Superior temporal gyrus (tissue), 1 donor: ENCODE results near the gene TMEM229B.
A peak's percentile ranks its signal among the peaks of the same experiment; 100 is the strongest.
"Not testable (repeated sequence)": the region's sequence is repeated elsewhere in the genome, so short reads cannot be mapped to it uniquely, and the experiment has no call there.

Experiments used
- DNase-seq: peaks from one replicate; pipeline ENCODE4 v3.0.0-alpha.2; 2016; ENCODE audit errors: extremely low spot score

Gene TMEM229B

DNA sequence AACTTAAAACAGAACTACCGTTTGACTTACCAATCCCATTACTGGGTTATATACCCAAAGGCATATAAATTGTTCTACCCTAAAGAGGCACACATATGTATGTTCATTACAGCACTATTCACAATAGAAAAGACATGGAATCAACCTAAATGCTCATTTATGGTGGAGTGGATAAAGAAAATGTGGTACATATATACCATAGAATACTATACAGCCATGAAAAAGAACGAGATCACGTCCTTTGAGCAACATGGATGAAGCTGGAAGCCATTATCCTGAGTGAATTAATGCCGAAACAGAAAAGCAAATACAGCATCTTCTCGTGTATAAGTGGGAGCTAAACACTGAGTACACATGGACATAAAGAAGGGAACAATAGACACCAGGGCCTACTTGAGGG is 31.8 kb downstream of the TMEM229B start:
- DNase-seq = no peak

- DNase-seq = no peak
Observed at GRCh38 chr14:67453575-67454300, 34.8 kb downstream of the TMEM229B start.

GRCh38 chr14:67451667-67452066 is 36.9 kb downstream of the TMEM229B start:
- not testable (repeated sequence) for DNase-seq

- DNase-seq = no peak
Observed at GRCh38 chr14:67449096-67449495, 39.4 kb downstream of the TMEM229B start.

DNA sequence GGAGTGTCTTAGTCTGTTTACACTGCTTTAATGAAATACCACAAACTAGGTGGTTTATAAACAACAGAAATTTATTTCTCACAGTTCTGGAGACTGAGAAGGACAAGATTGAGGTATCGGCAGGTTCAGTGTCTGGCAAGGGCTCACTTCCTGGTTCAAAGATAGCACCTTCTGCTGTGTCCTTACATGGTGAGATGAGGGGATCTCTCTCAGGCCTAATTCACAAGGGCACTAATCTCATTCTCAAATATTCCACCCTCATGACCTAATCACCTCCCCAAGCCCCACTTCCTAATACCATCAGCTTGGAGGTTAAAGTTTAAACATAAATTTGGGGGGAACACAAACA is 41.5 kb downstream of the TMEM229B start:
- DNase-seq = no peak

GRCh38 chr14:67446371-67447032 is 42.0 kb downstream of the TMEM229B start:
- peak; percentile 29 for DNase-seq

DNA sequence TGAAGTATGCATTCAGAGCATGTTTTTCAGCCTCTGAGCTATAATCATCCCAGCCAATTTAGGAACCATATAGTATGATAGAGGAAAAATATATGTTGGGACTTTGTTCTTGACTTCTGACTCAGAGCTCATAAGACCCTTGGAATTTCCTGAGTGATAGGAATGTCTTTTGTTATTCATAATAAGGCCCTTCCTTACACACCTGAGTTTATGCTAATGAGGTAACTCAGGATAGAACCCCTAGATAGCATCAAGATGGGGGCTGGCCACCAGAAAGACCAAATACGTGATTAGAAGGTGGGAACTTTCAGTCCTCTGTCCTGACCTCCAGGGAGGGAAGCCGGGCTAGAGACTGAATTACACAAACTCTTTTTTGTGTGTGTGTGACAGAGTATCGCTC is 44.1 kb downstream of the TMEM229B start:
- no peak for DNase-seq

DNA sequence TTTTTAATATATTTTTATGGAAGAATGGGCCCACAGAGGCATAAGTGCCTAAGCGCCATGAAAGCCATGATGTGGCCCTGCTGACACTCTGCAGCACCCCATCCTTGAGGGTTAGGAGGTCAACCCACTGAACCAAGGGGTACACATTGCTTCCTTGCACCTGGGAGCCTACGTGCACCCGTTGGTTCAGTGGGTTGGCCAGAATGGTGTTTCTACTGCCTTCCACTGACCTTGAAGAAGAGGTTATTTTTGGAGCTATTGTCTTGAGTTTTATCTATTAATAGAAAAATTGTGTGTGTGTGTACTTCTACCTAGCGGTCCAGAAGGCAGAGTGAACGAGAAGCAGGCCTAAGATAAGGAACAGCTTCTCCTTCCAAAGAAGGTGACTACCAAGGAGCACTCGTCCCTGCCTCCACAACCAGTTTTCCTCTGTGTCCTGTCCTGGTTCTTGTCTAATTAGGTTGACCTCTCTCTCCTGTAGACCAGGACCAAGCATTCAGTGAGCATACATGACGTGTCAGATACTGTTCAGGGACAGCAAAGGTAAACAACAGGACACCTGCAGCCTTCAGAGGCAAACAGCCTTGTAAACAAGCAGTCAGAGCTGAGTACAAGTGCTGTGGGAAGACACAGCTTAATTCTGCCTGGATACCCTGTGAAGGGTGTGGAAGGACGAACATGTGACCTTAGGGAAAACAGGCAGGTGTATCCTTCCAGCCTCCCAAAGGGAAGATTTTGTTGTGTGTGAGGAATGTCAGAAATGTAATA is 46.2 kb downstream of the TMEM229B start:
- DNase-seq = no peak

GRCh38 chr14:67441672-67442071 is 46.8 kb downstream of the TMEM229B start:
- no peak for DNase-seq

DNA sequence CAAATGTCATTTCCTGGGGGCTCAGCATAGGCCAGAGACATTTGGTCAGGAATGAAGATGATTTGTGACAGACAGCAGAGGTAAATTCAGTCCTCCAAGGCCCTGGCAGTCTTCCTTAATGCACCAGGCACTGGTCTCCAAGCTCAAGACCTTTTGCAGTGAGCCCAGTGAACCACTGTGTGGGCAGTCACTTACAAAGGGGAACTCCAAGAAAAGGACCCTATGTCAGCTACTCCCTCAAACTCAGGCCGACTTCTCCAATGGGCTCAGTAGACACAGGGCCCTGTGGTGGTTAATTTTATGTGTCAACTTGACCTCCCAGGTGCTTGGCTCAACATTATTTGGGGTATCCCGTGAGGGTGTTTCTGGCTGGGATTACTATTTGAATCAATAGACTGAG is 47.3 kb downstream of the TMEM229B start:
- DNase-seq = no peak

DNA sequence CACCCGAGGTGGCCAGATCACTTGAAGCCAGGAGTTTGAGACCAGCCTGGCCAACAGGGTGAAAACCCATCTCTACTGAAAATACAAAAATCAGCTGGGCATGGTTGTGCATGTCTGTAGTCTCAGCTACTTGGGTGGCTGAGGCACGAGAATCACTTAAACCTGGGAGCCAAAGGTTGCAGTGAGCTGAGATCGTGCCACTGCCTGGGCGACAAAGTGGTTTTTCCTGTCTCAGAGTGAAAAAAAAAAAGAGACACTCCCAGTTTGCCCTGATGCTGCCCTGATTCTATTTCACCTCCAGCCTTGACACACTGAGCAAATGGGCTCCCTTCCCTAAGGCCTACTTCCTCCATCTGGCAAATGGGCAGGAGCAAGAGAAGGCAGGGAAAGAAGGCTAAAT is 48.0 kb downstream of the TMEM229B start:
- DNase-seq = no peak

GRCh38 chr14:67438969-67439368 is 49.6 kb downstream of the TMEM229B start:
- DNase-seq = no peak

GRCh38 chr14:67436006-67436866 is 52.3 kb downstream of the TMEM229B start:
- DNase-seq = peak; percentile 16

DNA sequence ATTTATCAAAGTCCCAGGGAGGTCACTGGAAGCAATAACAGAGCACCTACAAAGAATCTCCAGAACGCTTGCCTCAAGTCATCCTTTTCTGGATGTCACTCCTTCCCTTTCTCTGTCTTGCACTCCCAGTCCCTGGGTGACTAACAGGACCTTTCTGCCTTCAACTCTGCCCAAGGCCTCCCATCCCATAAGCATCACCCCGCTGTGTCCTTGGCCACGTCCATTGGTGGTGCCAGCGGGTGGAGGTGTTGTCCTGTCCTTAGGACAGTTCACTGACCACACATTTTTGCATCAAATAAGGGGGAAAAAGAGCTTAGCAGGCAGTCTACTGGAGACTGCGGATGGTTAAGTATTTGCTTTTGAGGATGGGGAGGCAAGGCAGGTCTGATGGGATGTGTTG is 52.9 kb downstream of the TMEM229B start:
- no peak for DNase-seq

DNA sequence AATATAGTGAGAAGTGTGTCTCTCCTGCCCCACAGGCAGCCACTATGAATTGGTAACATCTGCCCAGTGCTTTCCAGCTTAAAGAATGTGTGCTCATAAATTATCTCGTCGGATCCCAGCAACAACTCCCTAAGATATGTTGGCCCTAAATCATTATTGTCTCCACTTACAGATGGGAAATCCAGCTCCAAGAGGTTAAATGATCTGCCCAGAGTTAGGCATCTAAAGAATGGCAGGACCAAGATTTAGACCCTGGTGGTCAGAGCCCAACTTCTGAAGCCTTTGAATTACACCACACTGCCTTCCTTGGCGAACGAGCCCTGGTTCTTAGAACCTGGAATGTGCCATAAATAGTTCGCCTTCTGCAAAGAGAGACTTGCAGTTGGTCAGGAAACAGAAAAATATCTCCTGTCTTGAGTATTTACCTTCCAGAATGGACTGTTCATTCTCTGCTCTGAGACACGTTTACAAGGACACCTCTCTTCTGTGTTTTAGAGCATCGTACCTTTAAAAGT is 56.4 kb downstream of the TMEM229B start:
- DNase-seq = no peak

DNA sequence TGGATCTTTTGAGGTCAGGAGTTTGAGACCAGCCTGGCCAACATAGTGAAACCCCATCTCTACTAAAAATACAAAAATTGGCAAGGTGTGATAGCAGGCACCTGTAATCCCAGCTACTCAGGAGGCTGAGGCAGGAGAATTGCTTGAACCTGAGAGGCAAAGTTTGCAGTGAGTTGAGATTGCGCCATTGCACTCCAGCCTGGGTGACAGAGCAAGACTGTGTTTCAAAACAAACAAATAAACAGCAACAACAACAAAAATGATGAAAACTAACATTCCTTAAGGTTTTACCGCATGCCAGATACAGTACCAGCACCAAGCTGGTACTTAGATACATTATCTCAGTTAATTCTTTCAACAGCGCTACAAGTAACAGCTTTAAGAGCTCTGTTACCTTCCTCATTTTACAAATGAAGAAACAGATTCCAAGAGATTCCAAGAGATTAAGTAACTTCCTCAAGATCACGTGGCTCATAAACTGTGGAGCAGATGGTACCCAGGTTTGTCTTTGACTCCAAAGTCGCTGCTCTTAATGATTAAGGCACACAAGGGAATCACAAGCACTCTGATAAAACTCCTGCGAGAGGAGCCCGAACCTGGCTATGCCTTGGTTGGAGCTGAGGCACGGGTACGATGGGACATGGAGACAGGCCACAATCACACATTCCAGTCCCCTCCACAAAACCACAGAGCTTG is 58.9 kb downstream of the TMEM229B start:
- DNase-seq = no peak

GRCh38 chr14:67428501-67429031 is 60.0 kb downstream of the TMEM229B start:
- DNase-seq = no peak

DNA sequence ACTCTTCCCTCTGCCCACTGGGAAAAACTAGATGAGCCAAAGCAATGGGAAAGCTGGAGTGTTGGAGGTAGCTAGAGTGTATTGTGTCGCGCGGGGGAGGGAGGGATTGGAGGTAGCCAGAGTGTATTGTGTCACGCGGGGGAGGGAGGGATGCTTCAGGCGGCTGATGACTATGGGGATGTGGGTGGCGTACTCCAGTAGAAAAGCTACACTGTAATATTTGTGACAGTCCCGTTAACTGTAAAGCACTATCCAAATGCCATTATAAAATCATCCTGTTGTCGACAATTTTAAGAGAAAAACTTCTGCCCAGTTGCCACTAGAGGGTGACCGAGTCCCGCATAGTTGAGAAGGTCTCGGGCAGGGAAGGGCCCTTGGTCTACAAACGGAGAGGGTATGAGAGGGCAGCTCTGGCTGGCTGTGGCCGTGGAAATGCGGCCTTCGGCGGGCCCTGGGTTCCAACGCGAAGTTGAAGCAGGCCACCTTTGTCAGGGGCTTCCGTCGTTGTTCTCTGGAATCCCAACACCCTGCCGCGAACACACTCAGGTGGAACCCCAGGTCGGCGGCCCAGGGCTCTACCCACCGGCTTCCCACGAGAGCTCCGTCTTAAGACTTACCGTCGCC is 61.4 kb downstream of the TMEM229B start:
- DNase-seq = peak; percentile 90

GRCh38 chr14:67426161-67426560 is 62.4 kb downstream of the TMEM229B start:
- DNase-seq = peak; percentile 19

DNA sequence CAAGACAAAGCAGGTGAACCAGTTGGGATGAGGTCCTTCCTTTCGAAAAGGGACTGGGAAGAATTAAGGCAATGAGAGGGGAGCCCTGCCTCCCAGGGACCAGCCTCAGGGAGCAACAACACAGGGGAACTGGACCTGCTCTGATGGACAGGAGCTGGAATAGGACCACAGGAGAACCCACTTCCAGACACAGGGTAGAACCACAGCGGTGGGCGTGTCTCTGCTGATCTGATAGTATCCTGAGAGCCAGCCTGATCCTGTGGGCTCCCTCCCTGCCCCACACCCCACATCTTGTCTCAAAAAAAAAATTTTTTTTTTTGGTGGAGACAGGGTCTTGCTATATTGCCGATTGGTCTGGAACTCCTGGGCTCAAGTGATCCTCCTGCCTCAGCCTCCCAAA is 62.9 kb downstream of the TMEM229B start:
- no peak for DNase-seq
